A549 (cell line): Measurements from ENCODE around the gene PTPRE. TPM values are rescaled to one million over a fixed set of nuclear protein-coding genes. Genes with fewer than 3 reads are reported as not detected.

Experiments used
- ATAC-seq, 2 experiments: fragments of 200-7000 bp in 1 of 2; fragments of >200 bp in 1 of 2; cut with Nextera tagmentation in 1 of 2; cut with Tn5 transposase in 1 of 2; 3 replicates each; pipeline versions ENCODE4 v1.8.0 to v1.9.1; 2018 to 2020; ENCODE audit warnings: mild to moderate bottlenecking in 1 of 2, moderate library complexity in 1 of 2
- CTCF ChIA-PET: fragments of 300-600 bp; sonication (Branson Sonifier 250); formaldehyde crosslinking; extraction: SDS; loops from one replicate; lab custom pipeline; 2021; ENCODE audit warnings: antibody characterized with exemption, inconsistent platforms; lab: Yijun Ruan, JAX
- POLR2A ChIA-PET: fragments of 350-600 bp; formaldehyde crosslinking; extraction: SDS; loops from one replicate; lab custom pipeline; 2021; ENCODE audit warnings: antibody characterized with exemption, inconsistent platforms; lab: Yijun Ruan, JAX
- DNase-seq, 2 experiments: peaks; one replicate each; pipeline versions ENCODE4 v3.0.0 to v3.0.0-alpha.2; 2011 to 2016; ENCODE audit warnings: low read depth in 1 of 2, low spot score in 1 of 2
- FAIRE-seq: peaks from 2 replicates; lab custom pipeline; 2011; peaks lifted over from hg19 to GRCh38; lab: Jason Lieb, UNC
- H3K27ac ChIP-seq, 2 experiments: fragments of >200 bp; sonication (Bioruptor Twin); formaldehyde crosslinking; 3 replicates each; pipeline ENCODE4 v1.5.1; 2016 to 2017
- H3K4me1 ChIP-seq: fragments of >200 bp; sonication (Bioruptor Twin); formaldehyde crosslinking; 3 replicates; pipeline ENCODE4 v1.6.1; 2016
- H3K4me2 ChIP-seq: fragments of >200 bp; sonication (Bioruptor Twin); formaldehyde crosslinking; 3 replicates; pipeline ENCODE4 v1.6.1; 2016
- H3K4me3 ChIP-seq: fragments of >200 bp; sonication (Bioruptor Twin); formaldehyde crosslinking; 3 replicates; pipeline ENCODE4 v1.5.1; 2016
- H3K9me3 ChIP-seq: fragments of >200 bp; sonication (Bioruptor Twin); formaldehyde crosslinking; 3 replicates; pipeline ENCODE4 v1.6.1; 2016
- CBX2 ChIP-seq: fragments of 200-600 bp; sonication (generic); IDR thresholded peaks from 2 replicates; pipeline ENCODE4 v1.6.1; 2016; ENCODE audit warnings: low read depth, mild to moderate bottlenecking, borderline replicate concordance
- CHD4 ChIP-seq: fragments of 200-600 bp; sonication (generic); IDR thresholded peaks from 2 replicates; pipeline ENCODE4 v1.6.1; 2016; ENCODE audit warnings: antibody characterized with exemption, mild to moderate bottlenecking, borderline replicate concordance
- ESRRA ChIP-seq: fragments of 150-350 bp; IDR thresholded peaks from 2 replicates; pipeline ENCODE4 v1.6.1; 2014; ENCODE audit warnings: mild to moderate bottlenecking, low read length, borderline replicate concordance
- FOXS1 ChIP-seq: fragments of 250-450 bp; sonication (Bioruptor Pico); IDR thresholded peaks from 2 replicates; pipeline ENCODE4 v1.5.0; 2020; ENCODE audit warnings: mild to moderate bottlenecking, moderate library complexity
- GATA3 ChIP-seq: IDR thresholded peaks from 2 replicates; pipeline ENCODE4 v1.6.1; 2012; ENCODE audit warnings: borderline replicate concordance
- HDAC2 ChIP-seq: fragments of 200-600 bp; sonication (generic); IDR thresholded peaks from 2 replicates; pipeline ENCODE4 v1.6.1; 2016
- MAX ChIP-seq: IDR thresholded peaks from 2 replicates; pipeline ENCODE4 v1.6.1; 2012
- NR3C1 ChIP-seq: fragments of >200 bp; sonication (Bioruptor Twin); formaldehyde crosslinking; IDR thresholded peaks from 3 replicates; pipeline ENCODE4 v1.6.1; 2017
- PBX3 ChIP-seq: IDR thresholded peaks from 2 replicates; pipeline ENCODE4 v1.6.1; 2012
- PHF8 ChIP-seq: fragments of 200-600 bp; sonication (generic); IDR thresholded peaks from 2 replicates; pipeline ENCODE4 v1.6.1; 2016; ENCODE audit warnings: low read depth, mild to moderate bottlenecking, antibody characterized with exemption, moderate library complexity, borderline replicate concordance
- RAD21 ChIP-seq, 2 experiments: fragments of >200 bp in 1 of 2; sonication (Bioruptor Twin) in 1 of 2; formaldehyde crosslinking in 1 of 2; IDR thresholded peaks in 1 of 2; conservative IDR thresholded peaks in 1 of 2; 2 replicates in 1 of 2; 3 replicates in 1 of 2; pipeline ENCODE4 v1.6.1; 2012 to 2018; ENCODE audit warnings: inconsistent platforms in 1 of 2
- RARB ChIP-seq: fragments of 250-450 bp; sonication (Bioruptor Pico); IDR thresholded peaks from 2 replicates; pipeline ENCODE4 v1.8.0; 2021; ENCODE audit warnings: mild to moderate bottlenecking, moderate library complexity
- REST ChIP-seq: fragments of 200-600 bp; sonication (generic); IDR thresholded peaks from 2 replicates; pipeline ENCODE4 v1.6.1; 2016; ENCODE audit warnings: antibody characterized with exemption, mild to moderate bottlenecking, moderate library complexity
- RNF2 ChIP-seq: fragments of 200-600 bp; sonication (generic); IDR thresholded peaks from 2 replicates; pipeline ENCODE4 v1.6.1; 2016; ENCODE audit warnings: low read depth, mild to moderate bottlenecking, antibody characterized with exemption, moderate library complexity, borderline replicate concordance
- SMC3 ChIP-seq: fragments of >200 bp; sonication (Bioruptor Twin); formaldehyde crosslinking; IDR thresholded peaks from 3 replicates; pipeline ENCODE4 v1.6.1; 2018; ENCODE audit warnings: inconsistent platforms
- SREBF2 ChIP-seq: fragments of 450-650 bp; IDR thresholded peaks from 2 replicates; pipeline ENCODE4 v1.6.1; 2014; ENCODE audit warnings: mild to moderate bottlenecking, moderate library complexity
- ZC3H11A ChIP-seq: fragments of 450-650 bp; IDR thresholded peaks from 2 replicates; pipeline ENCODE4 v1.6.1; 2014; ENCODE audit warnings: antibody characterized with exemption, mild to moderate bottlenecking
- ZSCAN20 ChIP-seq: fragments of 250-450 bp; sonication (Bioruptor Pico); IDR thresholded peaks from 2 replicates; pipeline ENCODE4 v1.8.0; 2022; ENCODE audit warnings: mild to moderate bottlenecking, moderate library complexity
- WGBS: methylation state at CpG from one replicate; pipeline ENCODE4 v1.1.6; 2017; ENCODE audit errors: missing lambda C conversion rate; 5-methylcytosine and 5-hydroxymethylcytosine counted together
- polyA plus RNA-seq, 4 experiments: library from polyadenylated mRNA; depleted of rRNA in 3 of 4; stranded (reverse); fragments of >200 nt; fragmentation: RNase III in 1 of 4; extraction: RNeasy Plus Mini Kit Qiagen cat#74134 plus additional on column Dnase treatment in 1 of 4; gene quantifications; 2 replicates in 3 of 4; 3 replicates in 1 of 4; pipeline ENCODE4 v1.2.3, GENCODE V29; 2011 to 2017

Gene PTPRE
- polyA plus RNA-seq, 2 of the 4 experiments (the other 2 are of a cell fraction), result 0.31 to 1.5 TPM

- no peak overlapping the region for H3K4me3 ChIP-seq
- peak overlapping the region in 1 of 2 experiments; percentile 84; a peak in 2 of 6 replicates for H3K27ac ChIP-seq
- 78% methylated on average over 2 of the region's 8 CpGs for WGBS
- H3K4me1 ChIP-seq, result peaks cover 16% of the 10 kb centered on the region
- no peak for TF ChIP-seq GATA3
- no peak for TF ChIP-seq PBX3
- no peak for TF ChIP-seq RNF2
- TF ChIP-seq ZC3H11A, result no peak
- no peak for TF ChIP-seq SMC3
- no peak for TF ChIP-seq REST
- TF ChIP-seq MAX, result no peak
- no peak for TF ChIP-seq NR3C1
- TF ChIP-seq RARB (CRISPR knock-in tag), result no peak
- TF ChIP-seq ZSCAN20, result no peak
- TF ChIP-seq SREBF2, result no peak
- TF ChIP-seq FOXS1, result no peak
- no peak for TF ChIP-seq ESRRA
- ATAC-seq (no peak), FAIRE-seq (no peak), DNase-seq (no peak)
- CTCF ChIA-PET, result interaction anchor here (0.6 to 4.7 kb wide), 4 partner anchors 8 to 138 kb away, joined by 3 to 18 read pairs (median 4); no protein-coding TSS in a partner anchor
- no peaks in the 10 kb centered on the region for H3K9me3 ChIP-seq
- POLR2A ChIA-PET, result no interaction called here
- no peak overlapping the region for H3K4me2 ChIP-seq
Observed at GRCh38 chr10:127992376-127992775, 85.5 kb downstream of the PTPRE start.

- CTCF ChIA-PET, result interaction anchor here (4.7 kb wide), 1 partner anchor 18 kb away, joined by 18 read pairs; no protein-coding TSS in a partner anchor
- Histone ChIP-seq H3K9me3 (no peaks in the 10 kb centered on the region), H3K4me3 (no peak overlapping the region), H3K4me1 (peaks cover 16% of the 10 kb centered on the region), H3K4me2 (no peak overlapping the region), H3K27ac (peak overlapping the region in 1 of 2 experiments; percentile 15; a peak in 1 of 6 replicates)
- ATAC-seq (no peak), FAIRE-seq (no peak), DNase-seq (no peak)
- WGBS, result 75% methylated on average over 12 of the region's 12 CpGs
- TF ChIP-seq ZSCAN20, result no peak
- TF ChIP-seq GATA3, result no peak
- TF ChIP-seq FOXS1, result no peak
- no peak for TF ChIP-seq RARB (CRISPR knock-in tag)
- TF ChIP-seq CHD4, result no peak
- TF ChIP-seq RAD21 (conservative IDR thresholded peaks at IDR 0.05 in 1 of 2, IDR thresholded peaks at IDR 0.05 in 1 of 2), result no peak
- TF ChIP-seq REST, result no peak
- no peak for TF ChIP-seq CBX2
- no peak for TF ChIP-seq HDAC2
- no peak for TF ChIP-seq PHF8
- no peak for TF ChIP-seq ESRRA
- POLR2A ChIA-PET, result no interaction called here
Observed at GRCh38 chr10:127993056-127993690, 86.3 kb downstream of the PTPRE start.
